Fibroblast of lung (primary cell): ENCODE results near the gene MT3. TPM values are rescaled to one million over a fixed set of nuclear protein-coding genes. Genes with fewer than 3 reads are reported as not detected.
A peak's percentile ranks its signal among the peaks of the same experiment; 100 is the strongest.

Experiments
- DNase-seq, 2 donors: peaks; one replicate each; pipeline versions ENCODE4 v3.0.0 to v3.0.0-alpha.2; 2010; ENCODE audit warnings: low read depth in 2 of 2
- H2AFZ ChIP-seq: 2 replicates; pipeline ENCODE4 v1.5.1; 2012; ENCODE audit warnings: low read length, control low read depth, inconsistent platforms
- H3K27ac ChIP-seq: 2 replicates; pipeline ENCODE4 v1.5.1; 2011; ENCODE audit warnings: low read length, control low read depth; ENCODE audit not compliant: insufficient read depth
- H3K27me3 ChIP-seq: 2 replicates; pipeline ENCODE4 v1.5.1; 2011; ENCODE audit warnings: mild to moderate bottlenecking, low read length; ENCODE audit not compliant: control insufficient read depth, insufficient read depth
- H3K36me3 ChIP-seq: 2 replicates; pipeline ENCODE4 v1.5.1; 2011; ENCODE audit warnings: low read length; ENCODE audit not compliant: control insufficient read depth, insufficient read depth
- H3K4me1 ChIP-seq: 2 replicates; pipeline ENCODE4 v1.5.1; 2011; ENCODE audit warnings: low read length; ENCODE audit not compliant: control insufficient read depth, insufficient read depth; ENCODE audit errors: extremely low read depth
- H3K4me2 ChIP-seq: 2 replicates; pipeline ENCODE4 v1.5.1; 2011; ENCODE audit warnings: low read length, control low read depth; ENCODE audit not compliant: insufficient read depth; ENCODE audit errors: extremely low read depth
- H3K4me3 ChIP-seq, 4 experiments: fragments of 200-600 bp in 1 of 4; sonication (generic) in 1 of 4; replicated peaks in 1 of 4; 2 replicates each; pipeline ENCODE4 v1.5.1; 2011 to 2016; ENCODE audit warnings: low read length in 4 of 4, low read depth in 3 of 4, mild to moderate bottlenecking in 3 of 4, control low read depth in 2 of 4, inconsistent platforms in 1 of 4, mixed read lengths in 1 of 4; ENCODE audit not compliant: insufficient read depth in 1 of 4; ENCODE audit errors: control extremely low read depth in 1 of 4
- H3K79me2 ChIP-seq: 2 replicates; pipeline ENCODE4 v1.5.1; 2012; ENCODE audit warnings: mild to moderate bottlenecking, low read length, inconsistent platforms; ENCODE audit not compliant: control insufficient read depth, insufficient read depth
- H3K9ac ChIP-seq: 2 replicates; pipeline ENCODE4 v1.5.1; 2011; ENCODE audit warnings: mild to moderate bottlenecking, low read length, control low read depth; ENCODE audit not compliant: insufficient read depth
- H3K9me3 ChIP-seq: 2 replicates; pipeline ENCODE4 v1.5.1; 2012; ENCODE audit warnings: low read depth, low read length; ENCODE audit not compliant: control insufficient read depth, insufficient read depth
- H4K20me1 ChIP-seq: 2 replicates; pipeline ENCODE4 v1.5.1; 2011; ENCODE audit warnings: low read length; ENCODE audit not compliant: control insufficient read depth, insufficient read depth; ENCODE audit errors: extremely low read depth
- CTCF ChIP-seq, 2 donors: IDR thresholded peaks in 1 of 2; conservative IDR thresholded peaks in 1 of 2; 1 replicate in 1 of 2; 2 replicates in 1 of 2; pipeline ENCODE4 v1.5.1; 2011 to 2012; ENCODE audit warnings: low read length in 2 of 2, control low read depth in 1 of 2, inconsistent platforms in 1 of 2, low read depth in 1 of 2, mild to moderate bottlenecking in 1 of 2
- EZH2 ChIP-seq: IDR thresholded peaks from 2 replicates; pipeline ENCODE4 v1.5.1; 2012; ENCODE audit warnings: low read length, control low read depth, mild to moderate bottlenecking; ENCODE audit errors: missing control alignments
- polyA plus RNA-seq, 2 donors: library from polyadenylated mRNA; depleted of rRNA in 1 of 2; stranded (reverse) in 1 of 2; unstranded in 1 of 2; fragments of >200 nt; gene quantifications; 2 replicates each; pipeline ENCODE4 v1.2.1, GENCODE V29; 2011 to 2012; ENCODE audit warnings: missing spikeins in 1 of 2
- total RNA-seq: library from RNA; depleted of rRNA; stranded (reverse); fragments of >200 nt; gene quantifications from 2 replicates; pipeline ENCODE4 v1.2.1, GENCODE V29; 2014

The MT3 gene
- total and polyA plus RNA-seq, 2 donors (not counting 1 experiment from before 2014, with no cell fraction given): not detected

GRCh38 chr16:56637814-56638750 lies 48.8 kb downstream of the MT3 start, which contains the start of gene MT1A:
Gene MT1A (plus strand): TSS chr16:56638666. CDS start chr16:56638739, 73 bp downstream.
- Histone ChIP-seq H3K9ac (peak within 1 kb of the TSS; percentile 8), H3K4me1 (no peaks in the 10 kb centered on the region), H3K4me2 (peak within 1 kb of the TSS; percentile 83), H3K4me3 (peak within 1 kb of the TSS; percentile 49 to 59 (median 50)), H3K27ac (no peak within 1 kb of the TSS), H3K79me2 (no peaks in the 10 kb centered on the region), H3K27me3 (peaks cover 5% of the 10 kb centered on the region), H4K20me1 (no peaks in the 10 kb centered on the region), H2AFZ (peak within 1 kb of the TSS; percentile 62), H3K9me3 (no peaks in the 10 kb centered on the region), H3K36me3 (no peaks in the 10 kb centered on the region)
- no peak for TF ChIP-seq CTCF (conservative IDR thresholded peaks at IDR 0.05 in 1 of 2, IDR thresholded peaks at IDR 0.05 in 1 of 2; ENCODE audit: low read depth in 1 of 2, low read length in 2 of 2)
- TF ChIP-seq EZH2: no peak
- peak; percentile 54 to 58 for DNase-seq

- Histone ChIP-seq H3K4me1 (no peaks in the 10 kb centered on the region), H4K20me1 (no peaks in the 10 kb centered on the region), H3K27ac (no peak overlapping the region), H3K4me2 (no peak overlapping the region), H3K79me2 (no peaks in the 10 kb centered on the region), H2AFZ (no peak overlapping the region), H3K27me3 (peaks cover 5% of the 10 kb centered on the region), H3K36me3 (no peaks in the 10 kb centered on the region), H3K9ac (no peak overlapping the region), H3K4me3 (no peak overlapping the region), H3K9me3 (no peaks in the 10 kb centered on the region)
- no peak for DNase-seq
- TF ChIP-seq EZH2: no peak
- no peak for TF ChIP-seq CTCF (conservative IDR thresholded peaks at IDR 0.05 in 1 of 2, IDR thresholded peaks at IDR 0.05 in 1 of 2; ENCODE audit: low read depth in 1 of 2, low read length in 2 of 2)
Measured at GRCh38 chr16:56639045-56639444, 49.7 kb downstream of the MT3 start.

- no peak overlapping the region for H3K27ac ChIP-seq
- peaks cover 5% of the 10 kb centered on the region for H3K27me3 ChIP-seq
Measured at GRCh38 chr16:56640076-56640475, 50.7 kb downstream of the MT3 start.

More at GRCh38 chr16:56640076-56640475, 50.7 kb downstream of the MT3 start:
- H3K4me1 ChIP-seq: no peaks in the 10 kb centered on the region
- no peaks in the 10 kb centered on the region for H3K79me2 ChIP-seq
- H2AFZ ChIP-seq: no peak overlapping the region
- H4K20me1 ChIP-seq: no peaks in the 10 kb centered on the region
- DNase-seq: no peak
- no peak overlapping the region for H3K4me3 ChIP-seq
- no peaks in the 10 kb centered on the region for H3K9me3 ChIP-seq
- no peak overlapping the region for H3K9ac ChIP-seq
- TF ChIP-seq CTCF (conservative IDR thresholded peaks at IDR 0.05 in 1 of 2, IDR thresholded peaks at IDR 0.05 in 1 of 2; ENCODE audit: low read depth in 1 of 2, low read length in 2 of 2): no peak
- TF ChIP-seq EZH2: no peak
- H3K4me2 ChIP-seq: no peak overlapping the region
- no peaks in the 10 kb centered on the region for H3K36me3 ChIP-seq
